ENCODE data around the gene GABRB1. TPM values are rescaled to one million over a fixed set of nuclear protein-coding genes. Genes with fewer than 3 reads are reported as not detected.

GABRB1 gene
- total RNA-seq, 2 experiments from 2014 or later, result not detected

DNA sequence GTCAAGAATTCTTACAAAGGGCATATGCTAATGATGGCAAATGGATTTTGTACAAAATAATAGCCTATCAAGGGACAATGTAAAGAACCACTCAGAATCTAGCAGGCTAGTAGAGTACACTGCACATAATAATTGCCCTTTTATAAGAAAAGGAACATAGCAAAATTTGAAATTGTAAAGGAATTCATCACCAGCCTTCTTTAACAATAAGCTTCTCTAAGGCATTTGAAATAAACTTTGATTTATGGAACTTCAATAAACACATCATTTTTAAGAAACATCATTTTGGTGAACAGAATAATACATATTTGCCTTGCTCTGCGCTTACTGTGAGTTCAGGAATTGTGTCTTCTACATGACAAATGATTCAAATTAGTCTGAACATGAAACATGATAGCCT is 444.0 kb downstream of the GABRB1 start:
- Mint-ChIP-seq H3K27ac (no peak overlapping the region), H3K4me1 (no peaks in the 10 kb centered on the region), H3K4me3 (no peak overlapping the region), H3K27me3 (peaks cover 3% of the 10 kb centered on the region), H3K9me3 (no peaks in the 10 kb centered on the region), H3K36me3 (no peaks in the 10 kb centered on the region)
- DNase-seq, result no peak

Other genes starting within 250 kb of the GABRB1 start
- not detected for gene COX7B2, start 122.3 kb upstream of the GABRB1 start, total RNA-seq
- not detected for gene GABRA4, start 38.0 kb upstream of the GABRB1 start, total RNA-seq

Data from activated naive CD8-positive, alpha-beta T cell treated with anti-CD3 and anti-CD28 coated beads for 36 hours (primary cell).